Stimulated activated CD8-positive, alpha-beta memory T cell treated with anti-CD3 and anti-CD28 coated beads, Interleukin-7, amount 100 ng/mL, for 48 hours (primary cell): ENCODE data around the gene DNAJA4.

Experiments used
- DNase-seq, 2 donors: peaks; one replicate each; pipeline ENCODE4 v3.0.0-alpha.2; 2020; ENCODE audit warnings: low read depth in 1 of 2; ENCODE audit errors: extremely low read depth in 1 of 2

Gene DNAJA4

DNA sequence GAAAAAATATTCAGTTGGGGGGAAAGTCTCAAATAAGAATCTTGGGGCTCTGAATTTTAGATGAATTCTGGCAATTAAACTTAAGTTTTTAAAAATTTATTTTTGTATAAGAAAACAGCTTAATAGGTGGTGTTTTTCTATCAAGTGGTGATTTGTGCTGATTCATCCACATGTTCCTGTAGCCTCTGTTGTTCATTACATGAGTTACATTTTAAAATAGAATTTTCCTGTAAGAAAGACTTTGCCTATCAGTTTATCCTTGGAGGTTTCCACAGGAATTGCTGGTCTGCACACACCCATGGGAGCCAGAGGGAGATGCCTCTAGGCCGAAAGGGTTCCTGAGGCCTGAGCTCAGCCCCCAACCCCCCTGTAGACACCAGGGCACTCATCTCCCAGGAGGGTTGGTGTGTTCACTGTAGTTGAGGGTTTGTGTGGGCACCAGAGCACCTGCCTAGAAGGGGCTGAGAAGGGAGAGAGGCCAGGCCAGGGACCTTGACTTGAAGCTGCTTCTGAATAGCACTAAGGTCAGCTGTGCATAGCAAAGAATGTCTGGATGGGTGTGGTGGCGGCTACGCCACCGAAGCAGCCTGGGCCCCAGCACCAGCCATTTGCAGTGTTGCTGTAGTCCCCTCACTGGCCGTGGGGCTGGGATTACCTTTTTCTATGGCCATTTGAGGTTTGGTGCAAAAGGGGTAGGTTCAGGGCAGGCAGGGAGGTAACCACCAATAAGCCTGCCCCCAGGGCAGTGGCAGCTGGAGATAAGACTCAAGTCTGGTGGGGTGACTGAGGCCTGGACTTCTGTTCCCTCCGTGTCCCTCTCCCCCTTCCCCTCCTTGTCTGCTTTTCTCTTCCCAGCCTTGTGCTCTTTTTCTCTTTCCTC is 11.9 kb downstream of the DNAJA4 start:
- DNase-seq, result no peak

DNA sequence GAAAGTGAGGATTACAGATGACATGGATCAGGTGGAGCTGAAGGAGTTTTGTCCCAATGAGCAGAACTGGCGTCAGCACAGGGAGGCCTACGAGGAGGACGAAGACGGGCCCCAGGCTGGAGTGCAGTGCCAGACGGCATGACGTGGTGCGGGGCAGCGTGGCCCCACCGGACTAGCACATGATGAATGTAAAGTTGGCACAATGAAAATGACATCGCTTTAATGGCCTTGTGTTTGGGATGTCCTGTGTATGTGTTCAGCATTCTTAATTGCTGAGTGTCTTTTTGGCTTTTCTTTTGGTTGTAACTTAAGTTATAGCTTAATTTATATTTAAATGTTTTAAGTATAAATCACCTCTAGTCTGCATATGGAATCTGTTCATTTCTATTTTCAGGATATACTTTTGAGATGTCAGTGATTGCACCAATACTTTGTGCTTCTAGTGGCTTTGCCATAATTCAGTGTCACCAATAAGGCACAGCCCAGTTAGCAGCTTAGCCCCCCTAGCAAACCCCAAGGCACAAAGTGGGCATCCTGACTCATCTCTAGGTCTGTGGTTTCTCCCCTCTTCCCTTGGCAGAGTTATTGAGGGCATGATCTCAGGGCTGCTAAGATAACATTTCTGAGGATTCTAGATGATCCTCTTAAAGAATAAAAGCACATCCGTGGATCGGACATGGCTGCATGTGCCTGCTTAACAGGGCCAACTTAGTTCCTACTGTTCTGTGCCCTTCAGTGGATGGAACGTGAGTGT is 16.1 kb downstream of the DNAJA4 start:
- no peak for DNase-seq

DNA sequence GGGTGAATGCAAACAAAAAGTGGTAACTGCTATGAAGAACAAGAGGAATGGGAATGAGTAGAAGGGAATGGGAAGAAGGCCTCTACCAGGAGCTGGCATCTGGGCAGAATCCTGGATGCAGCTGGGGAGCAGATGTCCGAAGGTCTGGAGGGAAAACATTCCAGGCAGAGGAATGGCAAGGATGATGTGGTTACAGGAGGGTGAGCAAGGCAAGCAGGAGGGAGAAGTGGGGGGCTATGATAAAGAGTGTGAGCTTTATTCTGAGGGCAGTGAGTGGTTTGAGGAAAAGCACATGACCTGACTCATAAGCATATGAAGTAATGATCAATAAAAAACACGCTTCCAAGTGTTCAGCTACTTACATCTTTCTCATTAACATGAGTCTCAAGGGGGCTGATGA is 18.0 kb downstream of the DNAJA4 start:
- DNase-seq, result no peak

DNA sequence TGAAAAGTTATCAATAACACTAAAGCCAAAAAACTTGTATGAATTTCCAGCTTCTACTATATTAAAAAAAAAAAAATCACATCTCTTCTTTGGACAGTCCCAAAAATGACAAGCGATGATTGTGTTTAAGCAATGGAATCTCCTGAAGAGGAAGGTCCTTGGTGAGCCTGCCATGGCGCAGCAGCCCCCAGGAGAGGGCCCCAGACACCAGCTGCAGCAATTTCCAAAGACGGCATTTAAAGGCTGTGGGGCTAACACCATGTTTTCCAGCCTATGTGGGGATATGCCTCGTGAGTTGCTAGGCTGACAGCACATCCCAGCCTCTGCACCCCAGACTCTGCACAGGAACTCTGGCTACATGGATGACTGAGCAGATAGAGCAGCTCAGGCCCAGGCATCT is 20.4 kb downstream of the DNAJA4 start:
- DNase-seq, result no peak

DNA sequence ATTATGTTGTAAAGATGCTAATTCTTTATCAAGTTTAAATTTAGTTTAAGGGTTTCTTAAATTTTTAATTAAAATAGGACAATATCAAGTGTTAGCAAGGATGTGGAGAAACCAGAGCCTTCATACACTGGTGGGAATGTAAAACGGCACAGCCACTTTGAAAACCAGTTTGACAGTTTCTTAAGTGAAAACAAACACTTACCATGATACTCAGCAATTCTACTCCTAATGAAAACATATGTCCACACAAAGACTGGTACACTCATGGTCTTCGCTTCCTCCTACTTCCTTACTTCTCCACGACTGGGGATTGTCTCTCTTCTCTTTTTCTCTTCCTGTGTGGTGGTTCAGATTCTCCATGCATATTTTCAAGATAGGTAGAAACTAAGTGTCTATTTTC is 25.9 kb downstream of the DNAJA4 start:
- DNase-seq, result no peak

DNA sequence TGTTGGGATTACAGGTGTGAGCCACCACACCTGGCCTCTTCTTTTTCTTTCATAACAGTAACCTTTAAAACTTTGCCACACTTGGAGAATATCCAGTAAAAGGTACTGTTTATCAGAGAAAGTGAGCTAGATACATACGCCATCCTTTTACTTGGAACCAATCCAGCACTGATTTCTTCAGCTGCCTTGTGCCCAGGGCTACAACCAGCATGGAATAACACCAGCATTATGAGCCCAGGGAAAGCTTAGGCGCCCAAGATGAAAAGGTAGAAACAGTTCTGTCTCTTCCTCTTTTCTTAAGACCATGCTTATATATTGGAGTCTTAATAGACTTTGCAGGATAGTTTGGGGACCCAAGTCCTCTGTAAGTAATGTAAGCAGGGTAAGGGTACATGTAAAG is 26.7 kb downstream of the DNAJA4 start:
- DNase-seq, result no peak

DNA sequence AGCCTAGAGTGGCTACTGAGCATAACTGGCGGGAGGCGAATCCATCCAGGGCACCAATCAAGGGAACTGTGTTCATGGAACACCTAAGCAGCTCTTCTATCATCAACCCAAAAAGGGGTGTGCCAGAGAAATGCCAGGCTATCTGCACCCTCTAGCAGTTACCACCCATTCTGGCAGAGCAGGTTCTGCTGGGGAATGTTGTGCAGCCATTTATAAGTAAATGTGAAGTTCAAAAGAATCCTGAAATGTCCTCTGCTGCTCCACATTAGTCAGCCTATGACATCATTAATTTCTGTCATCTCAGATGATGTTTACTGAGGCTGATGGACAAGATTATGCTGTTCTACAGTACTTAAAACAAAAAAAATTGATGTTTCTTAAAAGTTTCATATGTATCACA is 27.3 kb downstream of the DNAJA4 start:
- DNase-seq, result no peak

DNA sequence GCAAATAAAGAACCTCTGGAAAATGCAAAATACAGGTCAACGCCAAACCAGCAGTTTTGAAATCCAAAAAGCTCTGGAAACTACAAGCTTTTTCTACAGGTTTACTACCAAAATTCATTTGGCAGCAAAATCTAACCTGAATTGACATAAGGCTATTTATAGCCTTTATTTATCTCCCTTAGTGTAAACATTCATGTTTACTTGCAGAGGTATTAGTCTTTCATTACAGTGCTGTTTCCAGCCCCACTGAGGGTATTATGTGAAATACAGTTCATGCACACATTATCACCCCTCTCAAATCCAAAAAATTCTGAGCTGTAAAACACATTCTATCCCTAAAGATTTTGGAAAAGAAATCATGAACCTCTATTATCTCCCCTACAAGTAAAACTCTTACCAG is 27.9 kb downstream of the DNAJA4 start:
- no peak for DNase-seq

DNA sequence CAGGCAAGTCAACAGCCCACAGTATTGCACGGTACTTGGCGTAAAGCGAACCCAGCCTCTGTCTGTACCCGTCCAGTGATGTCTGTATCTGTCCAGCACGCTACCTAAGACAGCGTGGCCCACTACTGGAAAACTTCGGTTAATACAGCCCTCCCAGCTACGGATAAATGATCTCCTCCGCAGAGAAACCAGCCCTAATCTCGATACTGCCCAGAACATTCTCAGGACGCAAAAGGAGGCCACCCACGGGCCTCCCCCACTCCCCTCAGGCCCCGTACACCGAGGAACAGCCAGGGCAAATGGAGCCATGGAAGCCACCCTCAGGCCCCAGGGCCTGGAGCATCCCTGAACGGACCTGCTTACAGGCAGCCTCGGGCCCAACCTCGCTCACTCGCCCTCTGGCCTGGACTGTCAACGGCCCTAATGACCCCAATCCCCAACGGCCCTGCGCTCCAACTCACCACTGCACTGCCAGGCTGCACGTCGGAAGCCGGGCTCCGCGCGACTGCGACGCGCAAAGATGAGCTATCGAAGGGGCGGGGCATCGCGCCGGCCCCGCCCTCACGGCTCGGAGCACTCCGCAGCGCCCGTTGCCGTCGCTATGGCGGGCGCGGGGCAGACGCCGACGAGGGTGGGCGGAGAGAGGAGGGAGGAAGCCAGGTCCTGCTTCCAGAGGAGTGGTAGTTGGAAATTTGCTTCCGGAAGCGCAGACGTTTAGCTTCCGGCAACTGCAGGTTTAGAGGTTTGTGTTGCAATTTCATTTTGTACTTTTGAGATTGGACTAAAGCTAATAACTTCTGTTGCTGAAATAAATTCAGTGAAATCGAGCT is 35.0 kb downstream of the DNAJA4 start, which contains the start of gene SKIC8:
TSS of gene SKIC8 (minus strand) at position 509 of the 830 bp plus-strand sequence. CDS start 3,923 bp downstream, outside the sequence.
- DNase-seq, result peak; percentile 84 to 88

DNA sequence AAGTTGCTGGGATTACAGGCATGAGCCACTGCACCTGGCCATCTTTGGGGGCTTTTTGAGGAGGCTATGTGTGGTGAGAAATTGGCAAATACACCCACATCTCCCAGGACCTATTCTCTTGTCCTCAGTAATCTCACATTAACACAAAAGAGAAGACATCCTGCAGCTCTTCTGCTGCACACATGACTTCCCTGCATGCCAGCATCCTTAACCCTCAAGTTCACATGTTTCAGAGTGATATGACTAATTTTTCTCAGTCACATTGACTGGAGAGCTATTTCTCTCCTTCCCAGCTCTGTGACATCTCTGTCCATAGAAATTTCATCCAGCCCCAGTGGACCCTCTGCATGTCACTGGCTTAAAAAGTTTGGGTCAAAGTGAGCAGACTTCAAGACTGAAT is 37.0 kb downstream of the DNAJA4 start:
- no peak for DNase-seq

DNA sequence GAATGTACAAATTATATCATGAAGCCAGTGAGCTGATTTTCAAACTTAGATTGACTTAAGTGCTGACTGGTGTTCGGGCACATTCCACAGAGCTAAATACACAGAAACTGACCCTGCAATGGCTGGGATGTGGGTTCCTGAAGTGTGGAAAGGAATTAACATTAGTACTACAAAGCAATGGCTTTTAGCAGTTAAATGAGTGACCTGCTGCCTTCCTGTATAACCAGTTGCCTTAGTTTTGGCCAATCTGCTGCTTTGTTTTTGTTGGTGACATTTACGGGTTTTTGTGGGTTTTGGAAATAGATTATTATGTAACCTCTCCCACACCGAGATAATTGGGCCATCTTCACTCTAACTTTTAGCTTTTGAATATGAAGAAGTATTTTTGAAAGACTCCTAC is 37.5 kb downstream of the DNAJA4 start:
- DNase-seq, result no peak

DNA sequence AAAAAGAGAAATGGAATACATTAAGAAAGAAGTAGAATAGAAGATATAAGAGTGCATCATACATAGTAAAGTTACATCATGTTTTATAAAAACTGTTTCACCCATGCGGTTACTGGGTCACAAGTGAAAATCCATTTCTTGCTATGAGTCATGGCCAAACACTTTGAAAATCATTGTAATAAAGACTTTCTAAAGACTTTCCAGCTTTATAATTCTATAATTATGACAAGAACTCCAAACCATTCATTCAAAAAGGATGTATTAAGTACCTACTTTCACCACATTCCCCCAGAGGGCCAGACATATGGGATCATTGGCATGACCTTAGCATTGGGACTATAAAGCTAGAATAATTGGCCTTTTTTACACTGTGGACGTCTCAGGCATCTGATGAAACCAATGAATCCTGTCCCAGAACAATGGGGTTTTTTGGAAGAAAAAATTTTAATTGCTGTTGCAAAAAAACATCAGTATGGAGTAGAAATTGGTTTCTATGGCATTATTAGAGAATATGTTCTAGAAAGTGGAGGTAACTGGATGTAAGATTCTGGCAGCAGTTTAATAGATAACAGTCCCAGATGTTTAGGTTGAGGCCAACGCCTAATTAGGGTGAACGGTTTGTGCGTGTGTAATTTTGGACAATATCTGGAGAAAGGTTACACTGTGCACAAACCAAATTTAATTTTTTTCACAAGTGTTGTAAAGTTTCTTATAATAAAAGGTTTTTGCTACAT is 38.4 kb downstream of the DNAJA4 start:
- DNase-seq, result no peak

DNA sequence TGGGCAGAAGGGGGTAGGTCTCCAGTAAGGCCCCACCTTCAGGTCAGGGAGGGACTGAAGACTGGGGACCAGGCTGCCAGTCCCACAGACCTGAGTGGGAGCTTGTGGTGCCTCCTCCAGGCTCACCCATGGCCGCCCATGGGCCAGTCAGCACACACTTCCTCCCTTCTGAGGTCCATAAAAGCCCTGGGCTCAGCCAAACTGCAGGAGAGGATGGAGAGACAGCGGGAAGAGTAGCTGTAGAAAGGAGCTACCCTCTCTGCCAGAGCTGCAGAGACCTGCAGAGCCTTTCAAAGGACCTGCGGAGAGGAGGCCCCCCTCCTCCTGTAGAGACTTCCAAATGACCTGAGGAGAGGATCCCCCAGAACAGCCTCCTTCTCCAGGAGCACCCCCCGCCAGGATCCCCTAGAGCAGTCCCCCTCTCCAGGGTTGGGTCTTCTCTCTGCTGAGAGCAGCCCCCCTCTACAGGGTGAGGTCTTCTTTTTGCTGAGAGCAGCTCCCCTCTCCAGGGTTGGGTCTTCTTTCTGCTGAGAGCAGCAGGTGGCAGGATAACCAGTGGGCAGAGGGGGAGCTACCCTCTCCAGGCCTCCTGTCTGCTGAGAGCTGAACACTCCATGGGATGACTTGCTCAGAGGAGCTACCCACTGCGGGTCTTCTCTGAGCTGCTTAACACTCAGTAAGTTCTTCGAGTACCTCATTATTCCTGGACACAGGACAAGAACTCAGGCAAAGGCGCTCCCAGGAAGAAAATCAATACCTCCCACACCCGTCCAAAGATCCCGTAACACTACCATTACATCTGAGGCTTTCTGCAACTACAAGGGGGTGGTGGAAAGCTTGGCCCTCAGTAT is 40.1 kb downstream of the DNAJA4 start:
- no peak for DNase-seq

DNA sequence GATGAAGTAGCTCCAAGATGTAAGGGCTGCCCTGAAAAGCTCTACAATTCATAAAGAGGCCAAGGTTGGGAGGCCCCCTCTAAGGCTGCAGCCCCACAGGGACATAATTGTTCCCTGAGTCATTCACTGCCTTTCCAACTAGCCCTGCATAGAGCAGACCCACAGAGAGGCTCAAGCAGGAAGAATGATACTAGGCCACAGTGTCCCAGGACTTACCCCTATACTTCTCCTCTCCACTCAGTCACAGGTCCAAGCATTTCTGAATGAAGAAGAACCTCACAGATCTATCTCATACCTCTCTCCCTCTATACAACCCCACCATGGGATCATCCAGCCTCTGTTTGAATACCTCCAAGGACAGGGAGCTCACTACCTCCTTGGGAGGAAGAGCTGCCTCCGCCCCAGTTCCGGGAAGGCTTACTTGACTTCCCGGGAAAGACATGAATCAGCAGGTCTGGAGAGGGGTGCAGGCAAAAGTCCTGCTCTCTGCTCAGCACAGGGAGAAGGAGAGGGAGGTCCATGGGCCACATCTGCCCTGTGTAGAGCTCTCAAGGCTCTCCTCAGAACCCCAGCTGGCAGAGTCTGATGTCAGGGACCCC is 41.9 kb downstream of the DNAJA4 start:
- DNase-seq, result no peak

DNA sequence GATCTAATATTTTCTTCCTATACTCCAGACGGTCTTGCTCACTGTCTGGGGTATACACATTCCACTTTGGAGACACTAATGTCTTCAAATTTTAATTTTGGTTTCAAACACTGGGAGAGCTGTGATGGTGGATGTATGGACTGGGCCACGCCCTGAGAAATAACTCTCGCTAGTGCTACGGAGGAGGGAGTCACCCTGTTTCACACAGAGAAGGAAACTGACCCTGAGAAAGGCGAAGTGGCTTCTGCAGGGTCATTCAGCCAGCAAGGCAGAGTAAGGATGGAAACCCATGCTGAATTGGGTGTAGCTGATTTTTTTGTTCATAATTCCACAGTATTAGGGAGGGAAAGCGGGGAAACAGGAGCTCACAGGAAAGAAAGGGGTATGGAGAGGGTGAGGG is 43.6 kb downstream of the DNAJA4 start:
- DNase-seq, result no peak

DNA sequence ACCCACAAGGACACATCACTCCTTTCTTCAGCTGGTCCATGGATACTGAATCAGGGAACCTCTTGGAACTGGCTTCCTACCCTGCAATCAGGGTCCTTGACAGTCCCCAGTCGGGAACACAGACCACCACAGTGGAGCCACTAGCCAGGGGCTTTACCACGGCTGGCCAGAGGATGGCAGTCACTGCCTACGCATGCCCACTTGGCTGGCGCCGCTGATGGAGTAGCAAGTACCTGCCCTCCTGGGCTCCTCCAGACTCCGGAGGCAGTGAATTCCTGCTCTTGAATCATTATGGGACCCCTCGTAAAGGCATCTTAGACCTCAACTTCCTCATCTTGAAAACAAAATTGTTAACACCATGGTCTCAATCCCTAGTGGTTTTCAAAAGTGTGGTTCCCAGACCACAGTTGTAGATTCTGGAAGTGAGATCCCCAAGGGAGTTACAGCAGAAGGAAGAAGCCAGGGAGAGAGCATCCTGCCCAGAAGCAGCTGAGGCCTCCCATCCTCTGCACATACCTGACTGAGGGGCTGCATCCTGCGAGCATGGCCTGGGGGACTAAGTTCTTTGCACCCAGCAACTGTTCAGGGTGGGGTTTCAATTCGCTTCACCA is 44.2 kb downstream of the DNAJA4 start:
- DNase-seq, result peak; percentile 33 to 52

DNA sequence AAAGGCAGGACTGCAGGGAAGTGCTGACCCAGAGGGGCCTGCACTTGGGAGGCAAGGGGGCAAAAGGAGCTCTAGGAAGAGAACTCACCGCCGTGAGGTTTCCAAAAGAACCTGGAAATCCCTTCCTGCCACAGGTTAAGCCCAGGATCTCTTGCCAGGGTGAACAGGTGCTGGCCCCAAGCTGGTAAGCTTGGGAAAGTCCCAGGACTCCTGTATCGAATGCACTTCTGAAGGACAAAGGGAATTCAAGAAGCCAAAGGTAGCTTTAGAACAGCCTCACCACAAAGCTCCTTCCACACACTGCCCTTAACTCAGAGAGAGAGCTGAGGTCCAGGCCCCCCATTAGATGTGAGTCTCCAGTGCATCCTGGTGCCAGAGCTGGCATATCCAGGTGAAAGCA is 46.9 kb downstream of the DNAJA4 start:
- DNase-seq, result no peak

DNA sequence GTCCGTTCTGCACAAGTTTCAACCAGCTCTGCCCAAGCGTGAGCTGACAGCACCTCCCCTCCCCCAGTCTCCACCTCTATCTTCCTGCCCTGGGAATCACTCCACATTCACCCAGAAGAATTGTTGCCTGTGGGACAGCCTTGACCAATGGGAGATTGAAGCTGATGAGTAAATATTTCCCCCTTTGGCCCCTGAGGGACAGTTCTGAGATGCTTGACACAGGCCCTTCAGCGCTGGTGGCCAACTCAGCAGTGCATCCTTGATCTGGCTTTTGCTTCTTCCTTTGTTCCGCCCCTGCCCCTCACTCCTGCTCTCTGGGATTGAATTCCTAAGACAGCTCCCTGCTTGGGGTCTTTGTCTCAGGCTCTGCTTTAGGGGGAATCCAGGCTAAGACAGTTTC is 48.2 kb downstream of the DNAJA4 start:
- DNase-seq, result no peak

DNA sequence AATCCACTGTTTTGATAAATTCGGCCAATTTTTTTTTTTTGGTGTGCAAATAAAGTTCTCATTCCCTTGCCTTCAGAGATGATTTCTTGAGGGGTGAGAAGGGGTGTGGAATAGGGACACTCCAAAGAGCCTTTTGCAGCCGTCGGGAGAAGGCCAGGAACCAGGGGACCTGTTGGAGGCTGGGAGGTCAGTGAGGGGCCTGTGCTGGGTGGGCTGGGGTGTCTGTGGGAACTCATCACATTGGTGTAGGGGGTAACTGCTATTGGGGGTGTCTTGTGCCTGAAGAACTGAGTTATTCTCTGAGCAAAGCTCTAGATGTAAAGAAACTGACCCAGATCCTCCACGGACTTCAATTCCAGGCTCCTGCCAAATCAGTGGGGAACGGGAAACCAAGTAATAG is 48.6 kb downstream of the DNAJA4 start:
- no peak for DNase-seq
